Stimulated activated naive B cell treated with anti-CD40 and anti-IgM and Interleukin-4, amounts not matched to agents 10 μg/mL and 1 μg/mL and 100 μg/mL, for 72 hours (primary cell): Measurements from ENCODE around the gene TRABD2B.

Experiments used
- ATAC-seq, 2 donors: fragments of 150-1000 bp; cut with Tn5 transposase; replicated peaks; 2 replicates each; pipeline ENCODE4 v1.10.0; 2021; ENCODE audit warnings: moderate library complexity in 1 of 2
- DNase-seq: peaks from one replicate; pipeline ENCODE4 v3.0.0; 2021
- H3K27ac Mint-ChIP-seq: one replicate; pipeline ENCODE4 v1.8.0; 2022; ENCODE audit warnings: mild to moderate bottlenecking, mixed read lengths
- H3K27me3 Mint-ChIP-seq, 2 donors: one replicate each; pipeline ENCODE4 v1.8.0; 2022; ENCODE audit warnings: mixed read lengths in 2 of 2
- H3K36me3 Mint-ChIP-seq, 2 donors: one replicate each; pipeline ENCODE4 v1.8.0; 2022; ENCODE audit warnings: mixed read lengths in 2 of 2, mild to moderate bottlenecking in 1 of 2
- H3K4me1 Mint-ChIP-seq, 2 donors: one replicate each; pipeline ENCODE4 v1.8.0; 2022; ENCODE audit warnings: mixed read lengths in 2 of 2, mild to moderate bottlenecking in 1 of 2
- H3K4me3 Mint-ChIP-seq, 2 donors: one replicate each; pipeline ENCODE4 v1.8.0; 2022; ENCODE audit warnings: mild to moderate bottlenecking in 2 of 2, mixed read lengths in 2 of 2, moderate library complexity in 1 of 2
- H3K9me3 Mint-ChIP-seq, 2 donors: one replicate each; pipeline ENCODE4 v1.8.0; 2022; ENCODE audit warnings: mixed read lengths in 2 of 2, mild to moderate bottlenecking in 1 of 2

Gene TRABD2B

DNA sequence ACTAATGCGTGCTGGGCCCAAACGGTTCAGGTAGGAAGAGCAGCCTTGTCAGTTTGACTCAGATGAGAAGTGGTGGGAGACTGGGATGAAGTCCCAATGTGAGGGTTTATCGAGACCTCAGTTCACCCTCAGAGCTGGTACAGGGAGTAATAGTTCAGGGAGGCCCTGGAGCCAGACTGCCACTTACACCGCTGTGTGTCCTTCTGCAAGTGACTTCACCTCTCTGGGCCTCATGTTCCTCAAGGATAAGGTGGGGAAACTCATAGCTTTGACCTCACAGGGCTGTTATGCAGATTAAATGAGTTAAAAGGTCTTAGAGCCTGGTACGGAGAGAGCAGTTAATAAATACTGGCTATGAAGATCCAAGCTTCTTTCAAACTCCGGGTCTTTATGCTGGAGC, 219.9 kb downstream of the TRABD2B start:
- Mint-ChIP-seq H3K27ac (no peak overlapping the region), H3K36me3 (no peaks in the 10 kb centered on the region), H3K4me3 (no peak overlapping the region), H3K27me3 (peaks cover 8% of the 10 kb centered on the region in 2 donors), H3K9me3 (peaks cover 0 to 4% of the 10 kb centered on the region in 2 donors), H3K4me1 (no peaks in the 10 kb centered on the region)
- ATAC-seq, result no peak
- no peak for DNase-seq

DNA sequence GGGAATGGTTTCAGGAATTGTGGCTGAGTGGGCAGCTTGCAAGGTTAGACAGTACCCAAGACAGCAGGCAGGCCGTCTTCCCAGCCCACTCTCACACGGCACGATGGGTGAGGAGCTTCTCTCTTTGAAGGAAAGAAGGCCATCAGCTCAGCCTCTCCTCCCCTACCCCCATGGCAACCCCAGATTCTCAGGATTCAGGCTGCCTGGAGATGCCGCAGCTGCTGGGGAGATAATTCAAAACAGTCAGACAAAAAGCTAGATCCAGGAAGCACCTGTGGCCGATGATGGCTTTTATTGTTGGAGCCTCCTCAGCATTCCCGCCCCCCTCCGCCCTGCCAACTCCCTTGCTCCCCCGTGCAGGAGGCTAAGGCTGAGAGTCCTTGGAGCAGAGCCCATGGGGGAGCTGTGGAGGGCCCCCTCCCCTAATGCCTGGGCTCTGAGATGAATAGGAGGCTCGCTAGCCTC, 220.5 kb downstream of the TRABD2B start:
- no peak overlapping the region for H3K4me3 Mint-ChIP-seq
- peaks cover 0 to 4% of the 10 kb centered on the region in 2 donors for H3K9me3 Mint-ChIP-seq
- H3K36me3 Mint-ChIP-seq, result no peaks in the 10 kb centered on the region
- H3K27ac Mint-ChIP-seq, result no peak overlapping the region
- ATAC-seq (no peak), DNase-seq (no peak)
- H3K27me3 Mint-ChIP-seq, result peaks cover 1 to 4% of the 10 kb centered on the region in 2 donors
- no peaks in the 10 kb centered on the region for H3K4me1 Mint-ChIP-seq

DNA sequence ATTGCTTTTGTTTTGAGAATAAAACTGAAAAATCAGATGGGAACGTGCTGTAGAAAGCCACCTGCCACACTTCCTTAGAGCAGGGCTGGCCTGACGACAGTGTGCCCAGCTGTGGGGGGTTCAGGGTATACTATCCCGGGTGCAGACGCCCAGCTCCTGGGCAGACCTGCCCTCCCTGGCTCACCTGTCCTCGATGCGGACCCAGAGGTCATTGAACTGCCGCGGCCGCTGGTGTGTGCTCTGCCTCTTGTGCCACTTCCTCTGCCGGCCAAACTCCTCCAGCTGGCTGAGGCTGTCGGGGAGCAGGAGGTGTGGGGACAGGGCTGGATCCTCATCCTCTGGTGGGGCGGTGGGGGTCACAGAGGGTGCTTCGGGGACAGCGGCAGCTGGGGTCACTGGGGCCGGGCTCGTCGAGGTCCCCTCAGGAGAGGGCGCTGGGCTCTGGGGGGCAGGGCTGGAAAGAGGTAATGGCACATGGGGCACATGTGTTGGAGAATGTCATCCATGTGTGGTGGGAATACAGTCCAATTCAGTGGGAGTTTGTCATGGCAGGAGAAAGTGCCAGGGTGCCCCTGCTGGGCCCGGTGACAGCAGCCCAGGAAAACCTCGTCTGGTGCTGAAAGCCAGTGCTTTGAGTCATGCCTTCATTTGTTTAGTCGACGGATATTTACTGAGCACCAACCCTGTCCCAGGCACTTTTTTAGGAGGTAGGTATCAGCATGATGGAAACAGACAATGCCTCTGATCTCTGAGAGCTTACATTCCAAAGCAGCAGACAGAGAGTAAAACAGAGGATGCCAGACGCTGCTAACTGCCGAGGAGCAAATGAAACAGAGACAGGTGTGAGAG, 222.0 kb downstream of the TRABD2B start:
- no peak for DNase-seq
- H3K4me1 Mint-ChIP-seq, result no peaks in the 10 kb centered on the region
- H3K9me3 Mint-ChIP-seq, result peaks cover 0 to 4% of the 10 kb centered on the region in 2 donors
- H3K27ac Mint-ChIP-seq, result no peak overlapping the region
- ATAC-seq, result no peak
- H3K4me3 Mint-ChIP-seq, result no peak overlapping the region
- peaks cover 0 to 9% of the 10 kb centered on the region in 2 donors for H3K27me3 Mint-ChIP-seq
- H3K36me3 Mint-ChIP-seq, result no peaks in the 10 kb centered on the region

DNA sequence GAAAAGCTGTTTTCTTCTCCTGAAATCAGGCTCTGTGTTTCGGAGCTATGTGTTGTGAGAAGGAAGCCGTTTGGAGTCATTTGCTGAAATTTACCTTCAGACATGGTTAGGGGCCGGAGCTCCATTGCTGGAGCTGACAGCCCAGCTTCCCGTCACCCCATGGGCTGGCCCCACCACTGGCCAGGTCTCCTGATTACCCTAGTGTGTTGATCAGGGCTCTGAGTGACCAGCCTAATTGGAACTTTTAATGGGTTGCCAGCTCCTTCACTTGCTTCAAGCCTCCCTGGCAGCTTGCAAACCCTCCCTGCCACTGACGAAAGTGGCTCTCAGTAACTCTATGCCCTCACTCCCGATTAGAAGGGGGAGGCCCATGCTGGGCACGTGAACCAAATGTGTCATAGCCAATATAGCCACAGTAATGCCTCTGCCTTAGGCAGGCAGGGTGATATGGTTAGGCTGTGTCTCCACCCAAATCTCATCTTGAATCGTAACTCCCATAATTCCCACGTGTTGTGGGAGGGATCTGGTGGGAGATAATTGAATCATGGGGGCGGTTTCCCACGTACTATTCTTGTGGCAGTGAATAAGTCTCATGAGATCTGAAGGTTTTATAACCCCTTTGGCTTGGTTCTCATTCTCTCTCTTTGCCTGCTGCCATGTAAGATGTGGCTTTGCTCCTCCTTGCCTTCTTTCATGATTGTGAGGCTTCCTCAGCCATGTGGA, 224.1 kb downstream of the TRABD2B start:
- peaks cover 0 to 4% of the 10 kb centered on the region in 2 donors for H3K9me3 Mint-ChIP-seq
- no peaks in the 10 kb centered on the region for H3K36me3 Mint-ChIP-seq
- H3K4me1 Mint-ChIP-seq, result no peaks in the 10 kb centered on the region
- DNase-seq (no peak), ATAC-seq (no peak)
- no peak overlapping the region for H3K27ac Mint-ChIP-seq
- peaks cover 0 to 9% of the 10 kb centered on the region in 2 donors for H3K27me3 Mint-ChIP-seq
- no peak overlapping the region for H3K4me3 Mint-ChIP-seq

DNA sequence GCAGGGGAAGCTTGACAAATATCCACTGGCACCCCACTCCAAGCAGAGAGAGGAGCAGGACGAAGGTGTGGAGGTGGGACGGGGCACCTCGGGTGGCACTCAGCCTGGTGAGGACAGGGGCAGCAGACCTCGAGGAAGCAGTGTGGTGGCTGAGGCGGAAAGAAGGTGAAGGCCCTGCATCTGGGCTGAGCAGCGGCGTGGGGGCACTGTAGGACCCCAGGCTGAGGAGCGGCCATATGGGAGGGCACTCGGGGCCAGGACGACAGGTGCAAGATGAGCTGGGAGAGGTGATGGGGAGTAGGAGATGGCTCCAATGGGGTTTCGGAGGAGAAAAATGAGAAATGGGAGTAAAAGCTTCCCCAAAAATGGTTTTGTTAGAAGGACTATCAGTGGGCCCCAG, 224.9 kb downstream of the TRABD2B start:
- peaks cover 0 to 9% of the 10 kb centered on the region in 2 donors for H3K27me3 Mint-ChIP-seq
- no peak overlapping the region for H3K27ac Mint-ChIP-seq
- DNase-seq, result no peak
- H3K4me3 Mint-ChIP-seq, result no peak overlapping the region
- H3K4me1 Mint-ChIP-seq, result no peaks in the 10 kb centered on the region
- peaks cover 0 to 4% of the 10 kb centered on the region in 2 donors for H3K9me3 Mint-ChIP-seq
- no peaks in the 10 kb centered on the region for H3K36me3 Mint-ChIP-seq
- no peak for ATAC-seq

DNA sequence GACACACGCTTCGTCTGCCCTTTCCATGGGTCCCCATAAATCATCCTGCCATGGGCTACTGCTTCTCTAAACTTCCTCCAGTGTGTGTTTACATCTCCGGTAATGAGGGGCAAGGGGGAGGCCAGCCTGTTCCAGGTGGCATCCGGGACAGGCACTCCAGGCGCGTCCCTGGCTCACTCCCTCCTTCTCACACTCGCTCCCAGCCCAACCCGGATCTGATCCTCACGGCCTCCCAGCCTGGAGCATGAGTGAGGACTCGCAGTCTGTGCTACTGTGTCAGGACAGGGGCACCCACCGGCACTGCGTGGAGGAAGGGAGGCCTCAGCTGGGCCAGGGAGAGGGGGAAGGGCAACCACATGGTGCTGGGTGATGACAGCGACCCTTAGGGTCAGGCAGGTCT, 225.4 kb downstream of the TRABD2B start:
- DNase-seq (no peak), ATAC-seq (no peak)
- Mint-ChIP-seq H3K36me3 (no peaks in the 10 kb centered on the region), H3K4me3 (no peak overlapping the region), H3K4me1 (no peaks in the 10 kb centered on the region), H3K27ac (no peak overlapping the region), H3K9me3 (peaks cover 0 to 4% of the 10 kb centered on the region in 2 donors), H3K27me3 (peaks cover 0 to 9% of the 10 kb centered on the region in 2 donors)

DNA sequence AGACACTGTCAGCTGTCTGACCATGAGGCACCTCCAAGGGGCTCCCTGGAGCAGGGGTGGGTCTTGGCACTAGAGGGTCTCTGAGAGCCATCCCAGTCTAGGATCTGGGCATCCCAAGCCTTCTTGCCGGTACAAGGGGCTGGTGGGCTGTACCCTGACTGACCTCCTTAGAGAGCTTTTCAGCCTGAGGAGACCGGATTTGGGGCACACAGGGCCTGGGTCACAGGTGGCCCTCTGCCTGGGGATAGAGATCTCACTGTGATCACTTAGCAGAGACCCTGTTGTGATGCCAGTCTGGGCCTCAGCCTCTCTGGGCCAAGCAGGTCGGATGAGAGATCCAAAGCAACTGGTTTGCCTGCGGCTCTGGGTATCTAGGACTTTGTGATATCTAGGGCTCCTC, 227.2 kb downstream of the TRABD2B start:
- no peak overlapping the region for H3K4me3 Mint-ChIP-seq
- H3K27ac Mint-ChIP-seq, result no peak overlapping the region
- no peaks in the 10 kb centered on the region for H3K36me3 Mint-ChIP-seq
- H3K4me1 Mint-ChIP-seq, result no peaks in the 10 kb centered on the region
- peaks cover 0 to 4% of the 10 kb centered on the region in 2 donors for H3K9me3 Mint-ChIP-seq
- no peak for DNase-seq
- H3K27me3 Mint-ChIP-seq, result peaks cover 0 to 9% of the 10 kb centered on the region in 2 donors
- ATAC-seq, result no peak

DNA sequence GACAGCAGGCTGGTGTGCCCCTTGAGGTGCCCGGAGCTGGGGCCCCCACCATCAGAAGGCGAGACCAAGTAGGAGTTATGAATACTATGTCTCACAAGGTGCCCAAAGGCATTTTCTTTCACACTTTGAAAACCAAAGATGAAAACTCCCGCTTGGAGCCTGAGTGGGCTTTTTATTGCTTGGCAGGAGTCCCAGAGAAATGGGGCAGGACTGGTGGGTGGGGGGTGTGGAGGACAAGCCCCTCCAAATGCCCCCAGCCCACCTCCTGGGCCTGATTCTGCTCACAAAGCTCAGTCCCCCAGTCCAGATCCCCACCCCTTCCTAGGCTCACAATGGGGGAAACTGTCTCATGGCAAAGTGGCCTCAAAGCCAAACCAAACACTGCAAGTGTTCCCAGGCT, 227.9 kb downstream of the TRABD2B start:
- ATAC-seq (no peak), DNase-seq (no peak)
- H3K27me3 Mint-ChIP-seq, result peaks cover 0 to 9% of the 10 kb centered on the region in 2 donors
- no peak overlapping the region for H3K27ac Mint-ChIP-seq
- no peaks in the 10 kb centered on the region for H3K4me1 Mint-ChIP-seq
- no peaks in the 10 kb centered on the region for H3K36me3 Mint-ChIP-seq
- peaks cover 0 to 4% of the 10 kb centered on the region in 2 donors for H3K9me3 Mint-ChIP-seq
- no peak overlapping the region for H3K4me3 Mint-ChIP-seq

DNA sequence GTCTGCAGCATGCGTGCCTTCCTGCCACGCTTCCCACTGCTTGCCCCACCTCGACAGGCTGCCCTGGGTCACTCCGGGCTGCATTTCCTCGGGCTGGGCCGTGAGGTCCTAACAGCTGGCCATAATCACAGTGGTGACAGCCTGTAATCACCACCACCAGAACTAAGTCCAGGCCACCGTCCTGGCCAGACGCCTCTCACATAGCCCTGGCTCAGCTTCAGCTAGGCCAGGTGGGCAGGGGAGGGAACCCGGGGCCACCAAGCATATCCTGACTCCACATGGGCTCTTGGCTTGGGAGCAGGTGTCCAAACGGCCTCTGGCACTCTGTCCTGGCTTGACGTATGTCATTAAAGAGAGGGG, 229.5 kb downstream of the TRABD2B start:
- no peak overlapping the region for H3K4me3 Mint-ChIP-seq
- H3K27ac Mint-ChIP-seq, result no peak overlapping the region
- no peaks in the 10 kb centered on the region for H3K4me1 Mint-ChIP-seq
- no peak for DNase-seq
- ATAC-seq, result no peak
- peaks cover 0 to 9% of the 10 kb centered on the region in 2 donors for H3K27me3 Mint-ChIP-seq
- H3K36me3 Mint-ChIP-seq, result no peaks in the 10 kb centered on the region
- H3K9me3 Mint-ChIP-seq, result no peaks in the 10 kb centered on the region

DNA sequence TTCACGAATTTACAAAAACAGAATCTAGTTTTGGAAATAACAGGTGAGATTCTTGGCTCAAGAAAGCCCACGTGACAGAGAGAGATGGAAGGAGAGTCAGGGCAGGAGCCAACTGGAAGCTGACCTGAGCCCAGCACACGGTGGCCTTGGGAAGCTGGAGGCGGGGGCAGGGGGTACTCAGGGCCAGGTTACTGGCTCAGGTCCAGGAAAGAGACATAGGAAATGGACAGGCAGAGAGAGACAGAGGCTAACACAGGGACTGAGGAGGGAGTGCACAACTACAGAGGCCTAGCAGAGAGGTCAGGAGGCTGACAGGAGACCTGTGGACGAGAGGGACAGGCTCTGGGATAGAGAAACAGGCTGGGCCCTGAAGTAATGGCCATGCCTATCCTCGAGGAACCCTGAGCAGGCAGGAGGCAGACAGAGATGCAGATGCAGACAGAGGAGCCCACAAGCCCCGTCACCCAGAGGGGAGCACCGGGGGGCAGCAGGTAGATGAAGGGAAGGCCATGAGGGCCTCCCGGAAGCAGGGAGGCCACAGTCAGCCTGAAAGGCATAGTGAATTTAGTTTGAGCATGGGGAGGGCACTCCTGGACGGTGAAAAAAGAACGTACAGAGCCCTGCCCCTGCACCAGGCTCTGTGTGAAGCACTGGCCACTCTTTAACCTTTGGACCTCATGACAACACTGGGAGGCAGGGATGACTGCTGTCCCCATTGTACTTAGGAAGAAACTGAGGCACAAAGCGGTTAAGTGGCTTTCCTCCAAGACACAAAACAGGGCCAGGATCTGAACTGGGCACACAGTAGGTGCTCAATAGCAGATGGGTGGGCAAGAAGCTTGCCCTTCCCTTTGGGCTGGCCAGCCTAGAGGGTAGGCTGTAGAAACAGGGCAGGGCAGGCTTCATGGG, 230.1 kb downstream of the TRABD2B start:
- H3K36me3 Mint-ChIP-seq, result no peaks in the 10 kb centered on the region
- no peaks in the 10 kb centered on the region for H3K4me1 Mint-ChIP-seq
- DNase-seq, result no peak
- H3K27ac Mint-ChIP-seq, result no peak overlapping the region
- no peak for ATAC-seq
- peaks cover under 1 to 5% of the 10 kb centered on the region in 2 donors for H3K27me3 Mint-ChIP-seq
- H3K4me3 Mint-ChIP-seq, result no peak overlapping the region
- no peaks in the 10 kb centered on the region for H3K9me3 Mint-ChIP-seq

DNA sequence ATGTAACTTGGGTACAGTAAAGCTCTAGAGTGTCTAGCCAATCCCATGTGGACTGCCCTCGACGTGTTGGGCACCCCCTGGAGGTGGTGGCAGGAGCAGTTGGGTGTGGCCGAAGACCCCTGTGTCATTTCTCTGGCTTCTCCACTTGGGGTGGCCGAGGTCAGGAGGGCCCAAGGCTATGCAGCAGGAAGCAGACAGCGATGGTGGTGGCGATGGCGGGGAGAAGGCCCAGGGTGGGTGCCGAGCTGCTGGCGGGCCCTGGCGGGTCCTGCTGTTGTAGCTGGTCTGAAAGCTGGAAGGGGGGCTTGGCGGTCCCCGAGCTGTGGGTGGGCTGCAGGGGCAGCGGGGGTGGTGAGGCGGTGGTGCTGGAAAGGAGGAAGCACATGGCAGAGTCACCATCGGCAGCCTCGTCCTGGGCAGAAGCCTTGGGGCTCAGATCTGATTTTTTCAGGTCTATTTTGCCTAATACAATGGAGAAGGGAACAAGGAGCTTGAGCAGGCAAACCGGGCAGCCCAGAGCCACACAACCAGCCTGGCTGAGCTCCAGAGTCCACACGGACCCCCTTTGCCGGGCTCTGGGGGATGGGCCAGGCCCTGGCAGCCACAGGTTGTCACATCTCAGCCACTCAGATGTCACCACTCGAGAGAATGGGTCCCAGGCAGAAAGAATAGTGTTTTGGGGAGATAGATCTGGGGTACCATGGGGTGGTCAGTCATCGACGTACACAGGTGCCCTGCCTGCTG, 231.3 kb downstream of the TRABD2B start:
- no peaks in the 10 kb centered on the region for H3K9me3 Mint-ChIP-seq
- no peak overlapping the region for H3K27ac Mint-ChIP-seq
- H3K36me3 Mint-ChIP-seq, result no peaks in the 10 kb centered on the region
- no peak overlapping the region for H3K4me3 Mint-ChIP-seq
- no peaks in the 10 kb centered on the region for H3K4me1 Mint-ChIP-seq
- peaks cover 5 to 11% of the 10 kb centered on the region in 2 donors for H3K27me3 Mint-ChIP-seq
- ATAC-seq, result no peak
- no peak for DNase-seq

DNA sequence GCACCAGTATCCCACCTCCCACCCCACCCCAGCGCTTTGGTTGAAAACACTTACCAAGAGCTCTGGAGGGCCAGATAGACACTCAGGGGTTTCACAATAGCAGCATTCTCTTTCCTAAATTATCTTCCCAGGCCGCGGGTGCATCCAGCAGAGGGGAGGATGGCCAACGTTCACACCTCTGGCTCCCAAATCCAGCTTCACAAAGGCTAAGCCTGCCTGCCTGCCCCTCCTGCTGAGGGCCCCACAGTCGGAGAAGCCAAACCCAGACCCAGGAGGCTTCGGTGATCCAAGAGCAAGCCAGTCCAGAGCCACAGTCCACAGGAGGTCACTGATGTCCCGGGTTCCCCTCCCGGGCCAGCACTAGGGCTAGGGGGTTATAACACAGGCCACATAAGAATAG, 231.9 kb downstream of the TRABD2B start:
- DNase-seq (no peak), ATAC-seq (no peak)
- Mint-ChIP-seq H3K27ac (no peak overlapping the region), H3K4me3 (no peak overlapping the region), H3K27me3 (peaks cover 5 to 11% of the 10 kb centered on the region in 2 donors), H3K36me3 (no peaks in the 10 kb centered on the region), H3K9me3 (no peaks in the 10 kb centered on the region), H3K4me1 (no peaks in the 10 kb centered on the region)

DNA sequence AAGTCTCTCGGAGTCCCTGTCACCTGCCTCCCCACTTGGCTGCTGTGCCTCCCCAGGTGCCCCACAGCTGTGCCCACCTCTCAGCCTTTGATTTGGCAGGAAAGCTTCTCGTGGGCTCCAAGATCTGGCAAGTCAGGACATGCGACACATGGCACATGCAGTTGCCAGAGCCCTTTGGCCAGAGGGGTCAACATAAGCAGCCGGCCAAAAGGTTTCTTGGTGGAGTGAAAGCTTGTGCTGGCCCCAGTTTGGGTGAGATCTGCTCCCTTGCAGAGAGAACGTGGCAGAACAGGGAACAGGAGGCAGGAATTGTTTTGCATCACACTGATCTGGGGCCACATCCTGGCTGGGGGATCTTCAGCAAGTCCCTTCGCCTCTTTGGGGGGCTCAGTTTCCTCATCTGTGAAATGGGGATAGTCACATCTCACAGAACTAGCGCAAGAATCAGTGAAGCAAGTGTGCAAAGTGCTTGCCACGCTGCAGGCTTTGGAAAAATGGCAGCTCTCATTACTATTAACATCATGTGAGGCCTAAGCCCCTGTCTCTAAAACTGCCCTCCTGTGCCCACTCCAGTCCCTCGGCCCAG, 232.6 kb downstream of the TRABD2B start:
- Mint-ChIP-seq H3K27ac (no peak overlapping the region), H3K9me3 (no peaks in the 10 kb centered on the region), H3K36me3 (no peaks in the 10 kb centered on the region), H3K27me3 (peaks cover 7 to 17% of the 10 kb centered on the region in 2 donors), H3K4me1 (no peaks in the 10 kb centered on the region), H3K4me3 (no peak overlapping the region)
- ATAC-seq, result no peak
- DNase-seq, result no peak
